LoVo (cell line): ENCODE data around the gene NIPAL3.
"Not testable (repeated sequence)": the region's sequence is repeated elsewhere in the genome, so short reads cannot be mapped to it uniquely, and the experiment has no call there.

Experiments used
- DNase-seq: peaks from one replicate; pipeline ENCODE4 v3.0.0-alpha.2; 2016; ENCODE audit warnings: low spot score

NIPAL3 gene

GRCh38 chr1:24490101-24490781 is 74.6 kb downstream of the NIPAL3 start:
- no peak for DNase-seq

- no peak for DNase-seq
These were observed 76.2 kb downstream of the NIPAL3 start for GRCh38 chr1:24491577-24492360.

- DNase-seq: not testable (repeated sequence)
These were observed 77.3 kb downstream of the NIPAL3 start for GRCh38 chr1:24492935-24493334.

- no peak for DNase-seq
These were observed 78.2 kb downstream of the NIPAL3 start for GRCh38 chr1:24493785-24494184.

- DNase-seq: no peak
These were observed 83.0 kb downstream of the NIPAL3 start for GRCh38 chr1:24498589-24498988.

GRCh38 chr1:24500448-24501048 is 84.9 kb downstream of the NIPAL3 start:
- no peak for DNase-seq

GRCh38 chr1:24501371-24502064 is 85.9 kb downstream of the NIPAL3 start:
- no peak for DNase-seq

GRCh38 chr1:24502065-24502708 is 86.6 kb downstream of the NIPAL3 start:
- peak; percentile 55 for DNase-seq

- peak; percentile 92 for DNase-seq
These were observed 87.1 kb downstream of the NIPAL3 start, which contains the start of gene RCAN3 for GRCh38 chr1:24502709-24503058. Gene RCAN3, plus strand, starts transcription at chr1:24502836. Its CDS starts 11,537 bp downstream, at chr1:24514373.

- no peak for DNase-seq
These were observed 87.6 kb downstream of the NIPAL3 start for GRCh38 chr1:24503059-24503751.

GRCh38 chr1:24503870-24504523 is 88.4 kb downstream of the NIPAL3 start:
- no peak for DNase-seq

GRCh38 chr1:24504560-24504959 is 89.0 kb downstream of the NIPAL3 start:
- no peak for DNase-seq

- no peak for DNase-seq
These were observed 90.2 kb downstream of the NIPAL3 start for GRCh38 chr1:24505816-24506215.

- no peak for DNase-seq
These were observed 91.2 kb downstream of the NIPAL3 start for GRCh38 chr1:24506691-24507381.

- no peak for DNase-seq
These were observed 91.8 kb downstream of the NIPAL3 start for GRCh38 chr1:24507405-24507804.

- no peak for DNase-seq
These were observed 93.3 kb downstream of the NIPAL3 start for GRCh38 chr1:24508911-24509310.

GRCh38 chr1:24513706-24514105 is 98.1 kb downstream of the NIPAL3 start:
- no peak for DNase-seq

- no peak for DNase-seq
These were observed 99.3 kb downstream of the NIPAL3 start for GRCh38 chr1:24514946-24515345.

GRCh38 chr1:24515671-24516209 is 100.1 kb downstream of the NIPAL3 start:
- DNase-seq: peak; percentile 47

GRCh38 chr1:24516506-24516905 is 100.9 kb downstream of the NIPAL3 start:
- no peak for DNase-seq
